Activated CD4-positive, alpha-beta T cell treated with anti-CD3 and anti-CD28 coated beads, Interleukin-2, amount 50 U/mL, for 16 hours (primary cell): ENCODE measurements around the gene CNTN6.
A peak's percentile ranks its signal among the peaks of the same experiment; 100 is the strongest.

ENCODE experiments used
- DNase-seq: peaks from one replicate; pipeline ENCODE4 v3.0.0-alpha.2; 2020

CNTN6 gene

DNA sequence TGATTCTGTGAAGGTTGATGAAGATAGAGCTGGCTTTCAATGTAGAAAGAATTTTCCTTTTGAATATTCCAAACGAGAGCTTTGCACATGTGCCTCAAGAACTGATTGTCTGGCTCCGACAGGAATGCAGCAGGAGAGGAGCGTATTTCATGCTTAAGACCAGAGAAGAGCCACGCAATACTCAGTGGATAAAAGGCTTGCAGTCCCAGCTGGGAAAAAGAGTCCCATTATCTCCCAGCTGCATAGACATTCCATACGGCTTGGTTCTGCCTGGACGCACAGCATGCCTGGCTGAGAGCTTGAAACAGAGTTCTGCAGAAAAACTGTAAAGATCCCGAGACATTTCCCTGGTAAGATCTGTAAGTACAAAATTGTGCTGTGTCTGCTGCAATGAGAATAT is at the start of gene CNTN6:
Gene CNTN6 (plus strand): TSS at position 254 of the 400 bp plus-strand sequence. CDS start 54,985 bp downstream, outside the sequence.
- no peak for DNase-seq

DNA sequence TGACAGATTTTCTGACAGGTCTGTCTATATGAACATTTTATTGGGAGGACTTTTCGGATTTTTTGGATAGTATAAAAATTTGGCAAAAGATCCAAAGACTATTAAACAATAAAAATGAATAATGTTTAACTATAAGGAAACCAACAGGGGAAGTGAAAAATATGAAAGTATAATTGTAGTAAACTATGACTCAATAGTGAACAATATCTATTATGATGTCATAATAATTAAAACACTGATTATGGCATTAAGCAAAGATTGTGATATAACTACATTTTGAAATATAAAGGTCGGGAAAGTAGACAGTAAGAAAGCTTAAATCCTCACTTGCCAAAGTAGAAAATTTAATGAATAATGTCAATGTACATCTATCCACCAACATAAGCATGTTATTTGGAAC is 44.3 kb upstream of the CNTN6 start:
- DNase-seq, result no peak

DNA sequence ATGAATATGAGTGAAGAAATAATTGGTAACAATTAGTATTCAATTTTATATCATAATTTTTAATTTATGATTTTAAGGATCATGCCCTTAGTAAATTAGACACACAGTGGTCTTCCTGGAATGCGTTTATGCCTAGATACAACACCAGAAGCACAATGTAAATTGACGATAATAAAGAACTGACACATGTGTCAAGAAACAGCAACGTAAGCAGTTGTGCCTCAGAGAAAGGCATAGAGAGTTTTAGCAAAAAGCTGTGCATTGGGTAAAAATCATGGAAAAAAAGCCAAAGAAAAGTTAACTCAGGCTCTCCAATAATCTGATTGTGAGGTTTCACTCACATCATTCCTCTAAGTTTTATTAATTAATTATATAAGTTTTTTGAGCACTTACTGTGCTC is 37.0 kb upstream of the CNTN6 start:
- DNase-seq, result no peak

DNA sequence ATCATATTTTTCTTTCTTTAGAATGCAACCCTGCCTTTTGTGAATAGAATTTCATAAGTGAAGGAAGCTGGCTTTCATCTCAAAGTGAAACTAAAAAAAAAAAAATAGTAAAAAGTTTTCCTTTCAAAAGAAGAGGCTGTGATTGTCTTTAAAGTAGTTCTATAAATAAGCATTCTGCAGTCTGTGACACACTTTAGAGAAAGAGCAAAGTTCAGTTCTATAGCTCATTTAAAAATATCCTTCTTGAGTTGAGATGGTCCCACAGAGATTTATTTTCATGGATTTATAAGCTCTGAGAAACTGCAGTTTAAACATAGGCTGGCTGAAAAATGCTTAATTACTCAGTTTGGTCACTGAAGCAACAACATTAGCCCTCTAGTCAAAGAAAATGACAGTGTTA is 36.1 kb upstream of the CNTN6 start:
- no peak for DNase-seq

DNA sequence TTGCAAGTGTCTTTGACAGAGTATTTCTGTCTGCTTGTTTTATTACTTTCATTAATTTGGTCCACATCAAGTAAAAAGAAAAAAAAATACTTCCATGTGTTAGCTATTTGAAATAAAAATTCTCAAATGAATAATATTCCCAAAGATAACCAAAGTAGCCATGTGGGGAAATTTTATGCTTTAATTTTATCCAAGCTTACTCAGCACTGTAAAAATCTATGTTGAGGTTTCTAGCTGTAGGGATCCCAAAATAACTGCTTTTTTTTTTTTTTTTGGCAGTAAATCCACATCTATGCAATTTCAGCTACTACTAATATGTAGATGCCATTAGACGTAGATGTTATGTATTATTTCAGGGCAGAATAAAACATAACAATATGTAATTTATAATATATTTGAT is 35.4 kb upstream of the CNTN6 start:
- DNase-seq, result no peak

DNA sequence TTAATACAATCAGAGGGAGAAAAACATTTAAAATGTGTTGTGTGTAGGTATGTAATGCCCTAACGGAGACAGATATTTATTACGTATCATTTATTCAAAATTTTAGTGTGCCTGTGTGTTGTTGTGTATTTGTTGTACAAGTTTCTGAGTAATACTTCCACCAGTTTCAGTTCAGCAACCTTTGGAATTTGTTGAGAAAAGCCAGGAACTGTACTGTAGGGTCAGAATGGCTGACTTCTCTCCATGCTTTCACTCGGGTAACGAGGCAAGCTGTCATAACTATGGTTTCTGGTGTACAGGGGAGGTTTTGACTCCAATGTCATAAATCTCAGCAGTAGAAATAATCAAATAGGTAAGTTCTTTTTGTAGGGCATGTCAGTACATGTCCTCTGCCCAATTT is 23.8 kb upstream of the CNTN6 start:
- DNase-seq, result no peak

DNA sequence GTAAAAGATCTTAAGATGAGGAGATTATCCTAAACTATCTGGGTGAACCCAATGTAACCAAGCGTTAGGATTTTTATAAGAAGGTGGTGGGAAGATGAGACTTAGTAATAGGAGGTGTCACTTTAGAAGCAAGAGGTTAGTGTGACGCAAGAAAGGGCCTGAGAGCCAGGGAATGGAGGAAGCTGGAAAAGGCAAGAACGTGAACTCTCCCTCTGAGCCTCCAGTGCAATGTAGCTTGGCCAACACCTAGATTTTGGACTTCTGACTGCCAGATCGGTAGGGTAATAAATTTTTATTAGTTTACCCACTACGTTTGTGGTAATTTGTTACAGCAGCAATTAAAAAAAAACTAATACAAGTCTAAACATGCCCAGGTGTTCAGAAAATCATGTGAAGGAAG is 20.8 kb upstream of the CNTN6 start:
- DNase-seq, result no peak

DNA sequence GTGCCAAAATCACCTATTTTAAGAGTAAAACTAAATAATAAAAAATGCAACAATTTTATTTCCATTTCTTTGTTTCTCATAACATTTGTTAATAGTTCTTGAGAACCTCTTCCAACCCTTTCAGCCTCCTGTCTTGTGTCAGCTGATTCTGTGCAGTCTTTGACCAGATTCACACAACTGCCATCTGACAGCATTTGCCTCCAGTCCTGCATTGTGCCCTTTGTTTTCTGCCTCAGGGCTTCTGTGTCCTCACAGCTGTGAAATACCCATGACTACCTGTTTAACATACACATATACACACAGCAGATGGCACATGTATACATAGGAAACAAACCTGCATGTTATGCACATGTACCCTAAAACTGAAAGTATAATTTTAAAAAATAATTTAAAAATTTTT is 13.2 kb upstream of the CNTN6 start:
- DNase-seq, result no peak

DNA sequence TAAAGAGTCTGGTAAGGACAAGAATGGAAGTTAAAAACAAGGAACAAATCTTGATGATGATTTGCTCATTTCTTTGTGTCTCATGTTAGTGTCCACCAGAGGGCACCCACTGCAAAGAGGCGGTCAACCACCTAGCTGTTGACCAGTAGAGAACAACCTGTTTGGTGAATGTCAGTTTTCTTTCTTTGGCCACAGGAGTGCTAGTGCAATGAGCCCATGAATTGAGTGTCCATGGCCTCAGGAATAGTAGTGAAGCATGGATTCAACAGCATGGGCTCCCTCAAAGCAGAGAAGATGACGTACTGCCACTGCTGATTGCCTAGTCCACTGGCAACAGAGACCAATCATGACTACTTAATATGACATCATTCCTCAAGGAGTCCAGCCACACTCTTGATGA is 10.7 kb upstream of the CNTN6 start:
- DNase-seq, result peak; percentile 0

DNA sequence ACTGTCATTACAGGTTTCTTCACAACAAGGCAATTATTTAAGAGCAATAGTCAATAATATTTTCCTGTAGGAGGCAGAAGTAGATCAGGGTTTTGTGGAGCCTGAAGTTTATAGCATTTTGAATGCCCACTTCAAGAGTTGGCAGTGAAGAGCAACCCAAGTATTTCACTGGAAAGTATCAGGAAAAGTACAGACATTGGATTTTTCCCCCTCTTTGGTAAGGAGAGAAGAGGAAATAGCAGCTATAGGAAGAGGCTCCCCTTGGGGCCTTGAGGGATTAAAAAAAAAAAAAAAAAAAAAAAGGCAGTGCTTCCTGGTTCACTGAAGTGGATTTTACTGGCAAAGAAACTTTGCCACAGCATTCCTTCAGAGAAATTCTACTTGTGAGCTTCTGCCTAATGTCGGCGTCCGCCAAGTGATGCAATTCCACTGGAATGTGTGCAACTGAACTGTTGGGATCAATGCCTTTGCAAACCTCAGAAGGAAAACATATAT is 5.7 kb upstream of the CNTN6 start:
- no peak for DNase-seq

DNA sequence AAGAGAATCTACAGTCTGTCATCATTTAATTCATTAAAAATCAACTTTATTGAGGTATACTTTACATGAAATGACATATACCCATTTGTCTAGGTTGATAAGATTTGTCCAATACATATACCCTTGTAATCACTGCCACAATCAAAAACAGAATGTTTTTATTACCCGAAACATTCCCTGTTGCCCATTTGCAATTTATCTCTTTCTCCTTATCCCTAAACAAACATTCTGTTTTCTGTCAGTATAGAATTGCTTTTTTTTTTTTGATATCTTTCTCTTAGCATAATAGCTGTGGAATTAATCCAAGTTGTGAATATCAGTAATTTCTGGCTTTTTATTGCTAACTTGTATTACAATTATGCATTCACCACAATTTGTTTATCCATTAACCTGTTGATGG is 4.3 kb upstream of the CNTN6 start:
- DNase-seq, result no peak

DNA sequence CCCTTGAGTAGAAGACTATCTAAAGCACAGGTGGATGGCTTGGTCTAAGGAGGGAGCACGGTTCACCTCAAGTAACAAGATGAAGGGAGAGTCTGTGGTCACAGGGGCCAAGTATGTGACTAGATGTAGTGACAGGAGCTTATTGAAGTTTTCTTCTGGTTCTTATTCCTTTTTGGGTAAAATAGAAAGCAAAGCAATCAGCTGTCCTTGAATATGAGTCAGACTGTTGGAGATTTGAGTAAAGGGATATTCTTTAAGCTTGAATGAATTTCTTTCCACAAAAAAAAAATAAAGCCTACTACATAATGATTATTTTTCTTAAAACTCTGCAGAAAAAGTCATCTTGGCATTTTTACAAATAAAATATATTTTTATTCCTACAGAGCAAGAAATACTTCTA is 1.5 kb upstream of the CNTN6 start:
- no peak for DNase-seq

DNA sequence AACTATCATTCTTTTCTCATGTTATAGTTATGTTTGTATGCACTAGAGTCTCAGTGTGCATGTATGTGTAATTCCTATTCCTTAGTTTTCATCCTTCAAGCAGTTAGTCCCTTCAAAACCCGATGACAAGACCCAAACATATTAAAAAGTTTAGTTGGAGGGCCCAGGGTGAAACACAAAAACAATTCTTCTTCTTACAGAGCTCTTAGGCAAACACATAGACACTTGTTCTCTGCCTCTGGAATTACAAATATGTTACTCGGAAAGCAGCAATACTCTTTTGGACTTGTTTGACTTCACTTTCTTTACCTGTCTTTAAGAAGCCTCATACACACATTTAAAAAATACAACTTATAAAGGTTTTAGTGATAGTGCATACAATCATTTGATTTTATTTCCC is 763 bp upstream of the CNTN6 start:
- DNase-seq, result no peak

DNA sequence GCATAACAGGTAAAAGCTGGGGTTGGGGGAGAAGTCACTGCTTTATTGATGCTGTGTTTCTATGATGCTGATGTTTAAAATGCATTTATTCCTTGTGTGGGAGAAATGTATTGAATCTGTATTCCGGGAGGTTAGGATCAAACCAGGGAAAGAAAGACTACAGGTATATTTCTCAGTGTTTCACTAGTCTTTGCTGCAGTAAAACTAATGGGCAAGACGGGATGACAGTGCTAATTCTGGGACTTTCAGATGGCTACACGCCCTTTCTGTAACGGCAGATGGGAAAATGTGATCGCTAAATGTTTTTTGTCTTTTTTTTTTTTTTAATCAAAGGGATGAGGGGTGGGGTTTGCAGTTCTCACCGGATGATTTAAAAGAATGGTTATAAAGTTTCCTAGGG is 393 bp downstream of the CNTN6 start:
- DNase-seq, result no peak

DNA sequence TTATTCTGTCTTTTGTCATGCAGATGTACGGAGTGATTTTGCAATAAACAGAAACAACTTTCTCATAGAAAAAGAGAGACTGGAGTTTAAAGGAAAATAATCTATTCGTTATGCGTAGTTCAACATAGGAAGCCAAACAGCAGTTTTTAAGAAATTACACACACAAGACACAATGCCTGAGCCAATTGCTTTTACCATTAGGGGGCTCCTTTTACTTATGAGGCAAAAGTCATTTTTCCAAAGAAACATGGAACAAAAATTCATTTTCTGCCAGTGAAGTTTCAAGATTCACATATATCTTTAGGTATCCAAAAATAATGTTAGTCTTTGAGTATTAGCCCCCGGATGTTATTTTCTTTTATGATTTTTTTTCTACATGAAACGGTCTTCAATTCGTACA is 10.7 kb downstream of the CNTN6 start:
- DNase-seq, result no peak

DNA sequence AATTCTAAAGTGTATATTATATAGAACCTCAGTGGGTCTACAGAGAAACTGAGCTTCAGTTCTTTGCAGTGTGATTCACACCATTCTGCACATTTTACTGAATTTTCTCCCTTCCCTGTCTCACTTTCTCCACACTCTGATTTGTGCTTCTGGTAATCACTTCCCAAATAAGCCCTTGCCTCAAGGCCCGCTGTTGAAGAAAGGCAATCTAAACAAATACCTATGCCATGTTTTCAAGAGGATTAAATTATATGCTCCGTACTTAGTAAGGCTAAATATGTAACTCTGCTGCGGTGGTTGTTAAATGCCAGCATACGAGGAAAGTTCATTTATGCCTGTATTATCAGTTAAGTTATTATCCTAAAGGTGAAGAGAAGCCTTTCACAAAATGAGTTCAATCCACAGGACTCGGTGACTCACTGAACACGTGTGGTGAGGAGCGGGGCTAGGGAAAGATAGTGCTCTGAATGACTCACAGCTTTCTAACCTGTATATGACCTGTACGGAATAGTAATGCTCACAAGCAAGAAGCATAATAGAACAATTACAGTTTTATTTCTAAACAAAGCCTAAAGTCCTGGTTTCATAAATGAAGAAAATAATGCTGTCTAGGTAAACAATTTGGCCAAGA is 25.1 kb downstream of the CNTN6 start:
- DNase-seq, result no peak

DNA sequence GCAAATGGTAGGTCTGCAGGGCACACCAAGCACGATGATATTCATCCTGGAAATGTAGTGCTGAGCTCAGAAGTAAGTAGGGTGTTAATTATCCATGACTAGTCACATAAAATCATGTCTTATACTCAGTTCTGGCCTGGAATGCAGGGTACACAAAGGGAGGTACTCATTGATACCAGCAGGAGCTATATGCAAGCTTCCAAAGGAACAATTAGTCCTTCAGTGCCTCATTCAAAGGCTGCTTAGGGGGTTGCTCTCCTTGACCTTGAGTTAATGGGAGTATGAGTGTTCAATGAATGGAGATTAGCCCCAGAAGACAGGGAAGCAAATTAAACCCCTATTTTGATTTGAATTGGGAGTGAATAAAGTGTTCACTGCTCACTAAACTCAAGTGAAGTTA is 38.3 kb downstream of the CNTN6 start:
- DNase-seq, result no peak

DNA sequence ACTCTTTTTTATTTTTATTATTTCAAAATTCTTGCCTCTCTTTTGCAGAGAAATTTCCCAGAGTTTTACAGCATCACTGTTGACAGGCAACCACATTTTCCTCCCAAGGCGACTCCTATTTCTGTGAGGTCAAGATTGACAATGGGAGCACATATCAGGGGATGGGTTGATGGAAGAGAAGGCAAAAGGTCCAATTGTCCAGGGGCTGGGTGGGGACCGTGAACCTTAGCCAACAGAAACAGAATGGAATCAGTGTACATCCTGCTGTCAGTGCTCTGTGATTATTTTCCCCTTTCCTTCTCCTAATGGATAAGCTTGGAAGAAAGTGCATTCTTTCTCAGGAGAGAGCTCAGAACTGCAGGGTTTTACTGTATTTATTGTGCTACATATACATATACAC is 42.4 kb downstream of the CNTN6 start:
- DNase-seq, result no peak

DNA sequence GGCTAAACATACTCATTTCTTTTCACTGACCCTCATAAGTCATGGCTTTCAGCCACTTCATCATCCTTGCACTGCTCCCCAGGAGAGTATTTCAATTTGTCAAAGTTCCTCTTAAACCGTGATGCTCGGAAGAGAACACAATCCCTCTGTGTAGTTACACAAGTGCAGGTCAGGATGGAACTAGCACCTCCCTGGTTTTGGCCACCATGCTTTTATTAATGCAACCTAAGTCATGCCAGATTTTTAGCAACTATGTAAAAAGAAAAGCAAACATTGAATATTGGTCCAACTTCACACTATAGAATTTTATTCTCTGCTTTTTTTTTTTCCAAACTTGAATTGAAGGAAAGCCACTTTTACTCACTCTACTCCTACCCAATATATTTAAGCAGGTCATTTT is 45.2 kb downstream of the CNTN6 start:
- DNase-seq, result no peak

DNA sequence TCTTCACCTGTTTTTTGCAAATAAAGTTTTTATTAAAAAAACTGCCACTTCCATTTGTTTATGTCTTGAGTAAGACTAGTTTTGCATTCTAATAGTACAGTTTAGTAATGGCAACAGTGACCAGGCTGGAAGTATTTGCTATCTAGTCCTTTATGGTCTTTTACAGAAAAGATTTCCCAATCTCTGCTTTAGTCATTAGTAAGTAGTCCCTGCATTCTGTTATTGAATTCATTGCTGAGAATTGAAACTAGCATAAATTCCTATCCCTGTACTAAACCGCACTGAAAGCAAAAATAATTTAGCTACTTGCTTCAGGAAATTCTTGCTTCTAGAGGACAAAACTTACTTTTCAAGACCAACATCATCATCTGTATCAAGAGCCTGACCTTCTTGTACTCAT is 46.2 kb downstream of the CNTN6 start:
- DNase-seq, result no peak

DNA sequence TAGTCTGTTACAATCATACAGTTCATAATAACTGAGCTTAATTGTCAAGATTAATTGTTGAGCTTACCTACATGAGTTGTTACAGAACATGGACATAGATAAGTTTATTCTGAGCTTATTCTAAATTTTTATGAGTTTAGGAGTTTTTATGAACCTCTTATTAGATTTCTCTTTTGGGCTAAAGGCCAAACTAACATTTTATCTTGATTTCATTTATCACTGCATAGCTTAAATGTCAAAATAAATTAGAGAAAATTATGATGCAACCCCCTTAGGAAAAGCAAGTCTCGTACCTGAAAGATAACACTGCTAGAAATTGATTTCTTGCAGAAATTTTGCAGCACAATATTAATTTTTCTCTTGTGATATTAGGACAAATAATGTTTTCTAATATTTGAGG is 54.5 kb downstream of the CNTN6 start:
- DNase-seq, result no peak

DNA sequence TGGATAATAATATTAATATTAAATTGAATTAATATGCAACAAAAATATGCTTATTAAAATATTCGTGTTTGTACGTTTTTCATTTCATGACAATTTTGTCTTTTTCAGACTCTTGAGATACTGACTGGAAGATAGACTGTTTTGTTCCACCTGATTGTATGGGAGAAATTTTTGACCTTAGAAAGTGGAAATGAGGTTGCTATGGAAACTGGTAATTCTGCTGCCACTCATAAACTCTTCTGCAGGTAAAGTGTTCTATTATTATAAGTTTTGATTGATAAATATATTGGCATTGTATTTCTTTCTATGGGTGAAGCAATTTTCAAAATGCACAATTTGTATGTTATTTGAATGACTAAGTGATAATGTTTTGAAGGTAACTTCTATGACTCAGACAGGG is 55.0 kb downstream of the CNTN6 start:
- DNase-seq, result no peak

DNA sequence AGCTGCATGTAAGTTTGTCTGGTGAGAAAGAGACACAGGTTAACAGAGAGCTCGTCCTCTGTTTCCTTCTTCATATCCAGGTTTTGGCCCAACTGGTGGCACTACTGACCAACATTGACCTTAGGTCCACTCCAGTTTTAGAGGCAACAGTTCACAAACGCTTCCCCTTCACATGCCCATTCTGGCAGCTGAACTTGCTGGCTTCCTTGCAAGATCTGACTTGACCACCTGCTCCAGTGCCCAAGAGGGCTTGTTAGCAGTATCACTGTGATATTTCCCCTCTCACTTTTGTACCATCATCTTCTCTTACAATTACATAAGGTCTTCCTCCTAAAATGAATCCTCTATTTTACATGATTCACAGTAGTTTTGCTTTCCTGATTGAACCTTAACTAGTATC is 71.3 kb downstream of the CNTN6 start:
- no peak for DNase-seq

DNA sequence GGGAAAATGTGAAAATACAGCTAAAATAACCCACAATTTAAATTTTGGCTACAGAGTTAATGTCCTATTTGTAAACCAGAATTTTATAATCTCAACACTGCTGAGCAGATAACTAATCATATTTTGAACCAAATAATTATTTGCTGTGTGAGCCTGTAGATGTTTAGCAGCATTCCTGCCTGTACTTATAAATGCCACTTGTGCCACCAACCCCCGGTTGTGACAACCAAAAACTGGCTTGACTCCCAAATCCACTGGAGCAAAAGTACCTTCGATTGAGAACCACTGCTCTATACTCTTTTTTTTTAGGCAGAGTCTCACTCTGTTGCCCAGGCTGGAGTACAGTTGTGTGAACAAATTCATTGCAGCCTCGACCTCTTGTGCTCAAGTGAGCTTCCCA is 78.5 kb downstream of the CNTN6 start:
- no peak for DNase-seq

DNA sequence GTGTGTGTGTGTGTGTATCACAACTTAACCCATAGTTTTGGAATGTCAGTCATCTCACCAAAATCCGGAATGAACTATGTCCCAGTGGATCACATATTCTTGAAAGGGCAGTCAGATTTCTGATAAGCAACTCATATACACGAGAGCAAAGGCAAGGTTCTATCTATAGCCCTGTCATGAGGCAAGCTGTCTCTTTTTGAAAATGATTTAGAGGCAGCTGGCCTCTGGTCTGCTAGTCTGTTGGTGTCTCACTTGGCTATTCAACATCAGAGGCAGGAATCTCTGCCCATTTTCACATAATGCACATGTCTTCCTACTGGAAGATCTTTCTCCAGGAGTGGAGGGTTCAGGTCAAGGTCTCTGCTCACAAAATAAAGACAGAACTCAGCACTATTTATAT is 79.8 kb downstream of the CNTN6 start:
- no peak for DNase-seq

DNA sequence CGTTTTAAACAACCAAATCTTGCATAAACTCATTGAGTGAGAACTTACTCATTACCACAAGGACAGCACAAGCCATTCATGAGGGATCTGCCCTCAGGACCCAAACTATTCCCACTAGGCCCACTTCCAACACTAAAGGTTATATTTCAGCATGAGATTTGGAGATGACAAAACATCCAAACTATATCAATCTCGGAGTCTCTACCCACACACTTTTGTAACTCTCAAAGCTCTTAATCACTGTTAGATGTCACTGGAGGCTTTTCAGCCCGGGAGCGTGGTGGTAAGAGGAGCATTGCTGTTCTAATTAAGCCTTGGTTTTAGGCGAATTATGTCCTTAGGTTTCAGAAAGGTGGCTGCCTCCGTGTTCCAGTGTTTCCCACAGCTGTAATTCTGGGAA is 86.3 kb downstream of the CNTN6 start:
- DNase-seq, result no peak
